ENCODE results near the gene RGSL1. TPM values are rescaled to one million over a fixed set of nuclear protein-coding genes. Genes with fewer than 3 reads are reported as not detected.

The RGSL1 gene
- total RNA-seq, 2 experiments from 2014 or later: not detected

GRCh38 chr1:182580736-182581135, 130.8 kb downstream of the RGSL1 start:
- TF ChIP-seq CTCF (conservative IDR thresholded peaks at IDR 0.05; ENCODE audit: low read length) (no peak), EZH2phosphoT487 (IDR thresholded peaks at IDR 0.05; ENCODE audit: borderline replicate concordance, low read depth, low read length) (no peak)
- no peak for DNase-seq (ENCODE audit: low spot score)
- H4K20me1 ChIP-seq (ENCODE audit: insufficient read depth, low read length): no peaks in the 10 kb centered on the region
- no peaks in the 10 kb centered on the region for H3K79me2 ChIP-seq (ENCODE audit: insufficient read depth, low read depth, low read length)
- POLR2A ChIA-PET: no interaction called here
- H3K4me3 ChIP-seq (ENCODE audit: low read depth, low read length, poor library complexity, severe bottlenecking): no peak overlapping the region
- BruUV-seq (replicated peaks): no TSS peak
- CTCF ChIA-PET (ENCODE audit: unreplicated experiment): no interaction called here
- no peaks in the 10 kb centered on the region for H3K4me1 ChIP-seq (ENCODE audit: insufficient read depth, low read length, poor library complexity, severe bottlenecking)
- no peaks in the 10 kb centered on the region for H3K9me3 ChIP-seq (ENCODE audit: low read length)
- no peaks in the 10 kb centered on the region for H3K36me3 ChIP-seq (ENCODE audit: insufficient read depth, low read length)
- intact Hi-C loops (cut with micrococcal nuclease; ENCODE audit: unreplicated experiment): no loop called here
- H3K9me2 ChIP-seq (ENCODE audit: insufficient read depth, low read length): no peaks in the 10 kb centered on the region
- H2AFZ ChIP-seq (ENCODE audit: low read length): no peak overlapping the region
- H3K27ac ChIP-seq (ENCODE audit: low read depth, low read length, poor library complexity, severe bottlenecking): no peak overlapping the region
- H3K4me2 ChIP-seq (ENCODE audit: low read length): no peak overlapping the region

DNA sequence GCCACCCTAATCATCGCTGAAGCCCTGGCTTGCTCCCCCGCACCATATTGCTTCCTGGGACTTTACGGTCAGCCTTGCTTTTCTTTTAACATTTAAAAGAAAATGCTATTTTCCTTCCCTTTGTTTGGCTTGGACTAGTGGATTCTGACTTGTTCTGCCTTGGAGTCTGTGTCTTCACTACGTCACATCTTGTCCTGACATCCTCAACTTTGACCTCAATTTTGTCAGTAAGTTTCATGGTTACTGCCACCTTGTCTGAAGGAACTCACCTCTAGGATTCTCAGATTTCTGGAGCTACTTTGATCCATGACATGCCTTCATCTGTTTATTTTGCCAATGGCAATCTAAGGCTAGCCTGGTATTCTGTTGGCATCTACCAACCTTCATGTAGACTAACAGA, 134.8 kb downstream of the RGSL1 start:
- no TSS peak for BruUV-seq (replicated peaks)
- peaks cover 15% of the 10 kb centered on the region for H3K4me1 ChIP-seq (ENCODE audit: insufficient read depth, low read length, poor library complexity, severe bottlenecking)
- TF ChIP-seq EZH2phosphoT487 (IDR thresholded peaks at IDR 0.05; ENCODE audit: borderline replicate concordance, low read depth, low read length) (no peak), CTCF (conservative IDR thresholded peaks at IDR 0.05; ENCODE audit: low read length) (no peak)
- no peak overlapping the region for H3K4me3 ChIP-seq (ENCODE audit: low read depth, low read length, poor library complexity, severe bottlenecking)
- no peak overlapping the region for H2AFZ ChIP-seq (ENCODE audit: low read length)
- no peaks in the 10 kb centered on the region for H3K9me3 ChIP-seq (ENCODE audit: low read length)
- ChIA-PET POLR2A (interaction anchor here (0.6 to 1.6 kb wide), 4 partner anchors 10 to 18 kb away, joined by 3 to 4 read pairs (median 4); no protein-coding TSS in a partner anchor), CTCF (ENCODE audit: unreplicated experiment) (no interaction called here)
- intact Hi-C loops (cut with micrococcal nuclease; ENCODE audit: unreplicated experiment): no loop called here
- no peaks in the 10 kb centered on the region for H3K79me2 ChIP-seq (ENCODE audit: insufficient read depth, low read depth, low read length)
- H3K27ac ChIP-seq (ENCODE audit: low read depth, low read length, poor library complexity, severe bottlenecking): no peak overlapping the region
- DNase-seq (ENCODE audit: low spot score): no peak
- H3K36me3 ChIP-seq (ENCODE audit: insufficient read depth, low read length): no peaks in the 10 kb centered on the region
- no peaks in the 10 kb centered on the region for H4K20me1 ChIP-seq (ENCODE audit: insufficient read depth, low read length)
- H3K4me2 ChIP-seq (ENCODE audit: low read length): no peak overlapping the region
- H3K9me2 ChIP-seq (ENCODE audit: insufficient read depth, low read length): no peaks in the 10 kb centered on the region

DNA sequence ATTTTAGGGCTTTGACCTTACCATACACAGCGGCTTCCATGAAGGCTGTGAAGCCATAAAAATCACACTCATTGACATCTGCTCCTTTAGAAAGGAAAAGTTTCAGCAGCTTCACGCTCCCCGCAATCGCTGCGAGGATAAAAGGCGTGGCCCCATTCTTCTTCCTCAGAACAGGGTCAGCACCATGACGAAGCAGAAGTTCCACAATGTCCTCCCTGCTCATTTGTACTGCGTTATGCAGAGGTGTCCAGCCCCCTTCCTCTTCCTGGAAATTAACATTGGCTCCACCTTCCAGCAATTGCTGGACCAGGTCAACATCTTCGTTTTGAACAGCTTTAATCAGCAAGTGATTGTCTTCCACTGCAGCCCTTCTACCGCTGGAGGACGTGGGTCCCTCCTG, 136.4 kb downstream of the RGSL1 start:
- no peak for DNase-seq (ENCODE audit: low spot score)
- Histone ChIP-seq H4K20me1 (ENCODE audit: insufficient read depth, low read length) (no peaks in the 10 kb centered on the region), H3K27ac (ENCODE audit: low read depth, low read length, poor library complexity, severe bottlenecking) (no peak overlapping the region), H3K9me3 (ENCODE audit: low read length) (no peaks in the 10 kb centered on the region), H3K9me2 (ENCODE audit: insufficient read depth, low read length) (no peaks in the 10 kb centered on the region), H2AFZ (ENCODE audit: low read length) (no peak overlapping the region), H3K4me1 (ENCODE audit: insufficient read depth, low read length, poor library complexity, severe bottlenecking) (peaks cover 15% of the 10 kb centered on the region), H3K4me3 (ENCODE audit: low read depth, low read length, poor library complexity, severe bottlenecking) (no peak overlapping the region), H3K79me2 (ENCODE audit: insufficient read depth, low read depth, low read length) (no peaks in the 10 kb centered on the region), H3K36me3 (ENCODE audit: insufficient read depth, low read length) (no peaks in the 10 kb centered on the region), H3K4me2 (ENCODE audit: low read length) (no peak overlapping the region)
- TF ChIP-seq CTCF (conservative IDR thresholded peaks at IDR 0.05; ENCODE audit: low read length) (no peak), EZH2phosphoT487 (IDR thresholded peaks at IDR 0.05; ENCODE audit: borderline replicate concordance, low read depth, low read length) (no peak)
- BruUV-seq (replicated peaks): no TSS peak
- ChIA-PET CTCF (ENCODE audit: unreplicated experiment) (interaction anchor here (0.8 kb wide), 1 partner anchor 12 kb away, joined by 3 read pairs; no protein-coding TSS in a partner anchor), POLR2A (no interaction called here)
- intact Hi-C loops (cut with micrococcal nuclease; ENCODE audit: unreplicated experiment): no loop called here

All from OCI-LY7 (cell line).